ENCODE results near the gene SPINK4. TPM values are rescaled to one million over a fixed set of nuclear protein-coding genes. Genes with fewer than 3 reads are reported as not detected.

The SPINK4 gene
- total RNA-seq, 4 donors from 2014 or later: not detected

DNA sequence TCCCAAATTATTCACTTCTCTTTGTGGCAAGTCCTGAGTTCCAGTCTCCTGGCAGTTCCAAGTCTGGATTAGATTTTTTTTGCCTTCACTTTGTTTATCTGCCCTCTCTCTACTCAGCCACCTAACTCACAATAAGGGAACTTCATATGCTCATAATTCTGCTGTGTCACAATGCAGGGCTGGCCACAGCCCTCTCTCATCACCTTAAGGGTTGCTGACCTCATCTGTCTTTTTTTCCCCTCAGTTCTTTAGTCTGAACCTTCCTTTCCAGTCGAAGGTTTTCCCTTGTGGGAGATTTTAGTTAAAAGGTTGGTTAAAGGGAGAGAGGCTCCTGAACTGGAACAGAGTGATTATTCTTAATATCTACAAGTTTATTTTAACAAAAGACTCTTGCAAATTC, 20.4 kb downstream of the SPINK4 start:
- TF ChIP-seq, protein P1, sequence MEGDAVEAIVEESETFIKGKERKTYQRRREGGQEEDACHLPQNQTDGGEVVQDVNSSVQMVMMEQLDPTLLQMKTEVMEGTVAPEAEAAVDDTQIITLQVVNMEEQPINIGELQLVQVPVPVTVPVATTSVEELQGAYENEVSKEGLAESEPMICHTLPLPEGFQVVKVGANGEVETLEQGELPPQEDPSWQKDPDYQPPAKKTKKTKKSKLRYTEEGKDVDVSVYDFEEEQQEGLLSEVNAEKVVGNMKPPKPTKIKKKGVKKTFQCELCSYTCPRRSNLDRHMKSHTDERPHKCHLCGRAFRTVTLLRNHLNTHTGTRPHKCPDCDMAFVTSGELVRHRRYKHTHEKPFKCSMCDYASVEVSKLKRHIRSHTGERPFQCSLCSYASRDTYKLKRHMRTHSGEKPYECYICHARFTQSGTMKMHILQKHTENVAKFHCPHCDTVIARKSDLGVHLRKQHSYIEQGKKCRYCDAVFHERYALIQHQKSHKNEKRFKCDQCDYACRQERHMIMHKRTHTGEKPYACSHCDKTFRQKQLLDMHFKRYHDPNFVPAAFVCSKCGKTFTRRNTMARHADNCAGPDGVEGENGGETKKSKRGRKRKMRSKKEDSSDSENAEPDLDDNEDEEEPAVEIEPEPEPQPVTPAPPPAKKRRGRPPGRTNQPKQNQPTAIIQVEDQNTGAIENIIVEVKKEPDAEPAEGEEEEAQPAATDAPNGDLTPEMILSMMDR (IDR thresholded peaks at IDR 0.05; ENCODE audit: low read depth): no peak

DNA sequence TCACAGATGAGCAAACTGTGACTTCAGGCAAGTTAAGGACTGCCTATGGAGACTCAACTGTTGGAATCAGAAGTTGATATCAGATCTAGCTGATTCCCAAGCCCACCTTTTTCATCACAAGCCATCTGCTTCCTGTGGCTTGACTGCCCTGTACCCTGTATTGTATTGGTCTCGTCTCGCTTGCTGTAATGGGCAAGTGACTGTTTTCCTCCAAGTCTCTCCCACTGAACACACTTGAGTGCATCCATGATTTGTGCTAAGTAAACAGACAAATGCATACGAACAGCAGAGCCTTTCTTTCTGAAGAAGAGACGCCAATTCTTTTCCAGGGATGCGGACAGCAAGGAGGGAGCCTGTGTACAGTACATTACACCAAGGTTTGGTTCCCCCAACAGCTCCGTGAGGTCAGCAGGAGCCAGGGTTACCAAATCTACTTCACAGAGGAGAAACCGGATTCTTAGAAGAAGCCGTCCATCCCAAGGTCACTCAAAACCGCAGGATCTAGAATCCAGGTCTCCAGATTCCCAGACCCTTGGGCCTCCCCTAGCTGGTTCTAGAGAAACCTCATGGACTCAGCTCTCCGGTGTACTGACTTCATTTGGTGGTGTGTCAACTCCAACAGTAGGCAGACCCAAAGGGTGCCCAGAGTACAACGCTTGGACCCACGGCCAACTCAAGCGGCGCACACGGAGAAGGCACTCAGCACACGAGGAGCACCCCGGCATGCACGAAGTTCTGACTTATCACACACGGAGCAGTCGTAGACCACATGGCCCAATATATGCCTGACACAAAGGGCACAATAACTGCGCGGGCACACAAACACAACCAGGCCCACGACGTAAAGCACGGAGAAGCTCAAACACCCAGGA, 23.4 kb downstream of the SPINK4 start:
- TF ChIP-seq, protein P1 (IDR thresholded peaks at IDR 0.05; ENCODE audit: low read depth): no peak

DNA sequence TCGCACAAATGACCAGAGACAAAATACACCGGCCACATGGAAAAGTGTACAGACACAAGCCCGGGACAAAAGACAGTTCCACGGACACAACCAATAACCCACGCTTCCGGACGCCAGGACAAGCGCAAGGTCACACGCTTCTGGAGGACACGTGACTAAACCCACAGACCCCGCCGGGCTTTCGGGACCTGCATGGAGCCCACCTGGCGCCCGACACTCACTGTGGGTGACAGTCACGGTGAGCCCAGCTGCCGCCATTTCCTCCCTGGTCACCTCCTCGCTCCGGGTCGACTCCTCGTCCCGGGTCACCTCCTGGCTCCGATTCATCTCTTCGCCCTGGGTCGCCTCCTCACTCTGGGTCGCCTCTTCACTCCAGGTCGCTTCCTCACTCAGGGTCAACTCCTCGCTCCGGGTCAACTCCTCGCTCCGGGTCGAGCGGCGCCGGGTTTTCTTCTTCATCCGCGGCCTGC, 24.1 kb downstream of the SPINK4 start:
- TF ChIP-seq, protein P1 (IDR thresholded peaks at IDR 0.05; ENCODE audit: low read depth): no peak

DNA sequence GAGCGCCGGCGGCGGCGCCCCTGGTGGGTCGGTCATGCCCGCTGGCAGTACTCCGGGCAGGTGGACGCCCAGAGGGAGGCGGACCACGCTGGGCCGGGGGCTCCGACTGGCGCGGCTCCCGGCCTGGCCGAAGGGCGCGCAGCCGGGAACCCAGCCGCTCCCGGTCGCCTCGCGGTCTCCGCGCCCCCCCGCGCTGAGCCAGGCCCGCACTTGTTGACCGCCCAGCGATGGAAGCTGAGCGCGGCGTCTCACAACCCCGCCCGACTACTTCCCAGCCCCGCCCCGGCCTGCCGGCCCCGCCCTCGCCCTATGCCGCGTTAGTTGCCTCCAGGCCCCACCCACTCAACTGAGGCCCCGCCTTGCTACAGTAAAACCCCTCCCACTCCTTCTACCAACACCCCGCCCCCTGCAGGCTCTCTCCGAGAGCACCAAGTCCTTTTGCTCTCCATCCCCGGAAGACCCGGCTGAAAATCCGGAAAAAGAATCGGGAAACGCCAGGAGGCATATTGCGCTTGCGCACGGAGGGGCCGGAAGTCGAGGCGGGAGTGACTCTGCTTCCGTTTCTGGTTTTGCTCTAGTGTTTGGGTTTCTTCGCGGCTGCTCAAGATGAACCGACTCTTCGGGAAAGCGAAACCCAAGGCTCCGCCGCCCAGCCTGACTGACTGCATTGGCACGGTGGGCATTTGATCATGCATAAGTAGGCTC, 24.7 kb downstream of the SPINK4 start, which contains the start of the genes BAG1 and CHMP5:
Gene BAG1 (minus strand): TSS at position 236 of the 705 bp plus-strand sequence.
Gene CHMP5 (plus strand): TSS at position 577 of the 705 bp plus-strand sequence. CDS start 30 bp downstream, at position 607.
- TF ChIP-seq, protein P1 (IDR thresholded peaks at IDR 0.05; ENCODE audit: low read depth): no peak

DNA sequence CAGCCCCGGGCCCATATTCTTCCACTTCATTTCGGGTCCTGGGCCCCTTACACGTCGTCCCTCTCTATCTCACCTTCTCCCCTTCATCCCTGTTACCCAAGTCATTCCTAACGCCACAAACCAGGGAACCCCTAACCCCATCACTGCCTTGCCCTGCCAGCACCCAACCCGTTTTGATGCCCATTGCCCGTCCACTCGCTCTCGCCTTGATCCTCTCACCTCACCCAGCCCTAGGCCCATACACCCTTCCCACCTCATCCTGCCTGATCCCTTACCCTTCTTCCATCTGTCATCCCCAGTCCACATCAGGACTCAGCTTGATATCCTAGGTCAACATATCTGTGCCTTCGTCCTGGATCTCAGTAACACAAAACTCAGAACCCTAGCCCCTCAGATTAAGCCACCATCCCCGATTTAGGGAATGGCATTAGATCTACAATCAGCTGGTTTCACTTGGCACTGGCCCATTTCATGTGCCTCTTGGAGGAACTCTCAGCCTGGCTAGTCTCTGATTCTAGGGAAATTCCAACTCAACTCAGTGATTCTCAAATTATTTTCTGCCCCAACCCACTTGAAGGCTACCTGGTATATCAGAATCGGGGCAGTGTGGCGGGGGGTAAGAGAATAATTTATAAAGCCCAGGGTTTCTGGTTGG, 25.4 kb downstream of the SPINK4 start:
- TF ChIP-seq, protein P1 (IDR thresholded peaks at IDR 0.05; ENCODE audit: low read depth): no peak

DNA sequence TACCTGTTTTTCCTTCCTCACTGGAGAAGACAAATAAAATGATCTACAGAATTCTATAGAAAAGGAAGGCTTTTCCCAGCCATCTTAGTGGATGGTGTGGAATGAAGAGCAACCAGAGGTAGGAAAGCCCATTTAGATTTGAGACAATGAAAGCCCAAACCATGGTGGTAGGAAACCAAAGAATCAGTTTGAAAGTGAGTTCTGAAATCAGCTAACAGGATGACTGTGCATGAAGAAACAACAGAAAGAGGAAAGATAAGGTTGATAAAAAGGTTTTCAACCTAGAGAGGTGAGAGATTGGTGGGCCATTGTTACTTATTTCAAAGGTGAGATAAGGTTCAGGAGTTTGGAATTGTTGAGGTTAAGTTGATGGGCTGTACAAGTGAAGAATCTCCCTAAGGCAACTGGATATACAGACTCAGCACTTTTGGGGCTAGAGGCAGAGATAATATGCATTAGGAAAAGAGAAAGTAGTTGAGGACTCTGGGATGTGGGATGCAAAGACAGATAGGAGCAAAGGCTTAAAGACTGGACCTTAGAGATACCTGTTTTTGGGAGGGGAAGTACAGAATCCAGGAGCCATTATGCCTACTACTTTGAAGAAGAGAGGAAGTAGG, 27.3 kb downstream of the SPINK4 start:
- TF ChIP-seq, protein P1 (IDR thresholded peaks at IDR 0.05; ENCODE audit: low read depth): no peak

Data from subcutaneous adipose tissue (tissue), 4 donors.